Mesendoderm (in vitro differentiated cells): ENCODE measurements around the gene MAP3K20.
A peak's percentile ranks its signal among the peaks of the same experiment; 100 is the strongest.
"Not testable (repeated sequence)": the region's sequence is repeated elsewhere in the genome, so short reads cannot be mapped to it uniquely, and the experiment has no call there.

Source experiments
- DNase-seq: peaks from one replicate; pipeline ENCODE4 v3.0.0; 2013
- H2AK5ac ChIP-seq: 2 replicates; pipeline ENCODE4 v1.6.1; 2013; ENCODE audit warnings: low read length, inconsistent platforms
- H2BK120ac ChIP-seq: 2 replicates; pipeline ENCODE4 v1.6.1; 2013; ENCODE audit warnings: low read depth, mild to moderate bottlenecking, low read length, moderate library complexity, mixed read lengths
- H2BK15ac ChIP-seq: replicated peaks from 2 replicates; pipeline ENCODE4 v1.6.1; 2013; ENCODE audit warnings: low read depth, mild to moderate bottlenecking, moderate library complexity
- H2BK5ac ChIP-seq: 2 replicates; pipeline ENCODE4 v1.6.1; 2013; ENCODE audit warnings: low read length, inconsistent platforms
- H3K18ac ChIP-seq: 2 replicates; pipeline ENCODE4 v1.6.1; 2013; ENCODE audit warnings: mild to moderate bottlenecking, low read length, mixed read lengths
- H3K23ac ChIP-seq: one replicate; pipeline ENCODE4 v1.6.1; 2013; ENCODE audit warnings: low read length
- H3K27ac ChIP-seq: 2 replicates; pipeline ENCODE4 v1.5.1; 2013; ENCODE audit warnings: low read depth, mild to moderate bottlenecking, inconsistent platforms, low read length, moderate library complexity
- H3K27me3 ChIP-seq: 2 replicates; pipeline ENCODE4 v1.6.1; 2013; ENCODE audit warnings: low read length, control low read depth, mild to moderate bottlenecking, inconsistent platforms; ENCODE audit not compliant: insufficient read depth, poor library complexity
- H3K36me3 ChIP-seq: 2 replicates; pipeline ENCODE4 v1.6.1; 2013; ENCODE audit warnings: low read length, inconsistent platforms; ENCODE audit not compliant: control insufficient read depth, insufficient read depth
- H3K4ac ChIP-seq: one replicate; pipeline ENCODE4 v1.6.1; 2013; ENCODE audit warnings: low read depth, mild to moderate bottlenecking, low read length, moderate library complexity
- H3K4me1 ChIP-seq: 2 replicates; pipeline ENCODE4 v1.6.1; 2013; ENCODE audit warnings: low read depth, low read length, inconsistent platforms; ENCODE audit not compliant: control insufficient read depth
- H3K4me2 ChIP-seq: 2 replicates; pipeline ENCODE4 v1.6.1; 2013; ENCODE audit warnings: low read length
- H3K4me3 ChIP-seq: 2 replicates; pipeline ENCODE4 v1.5.1; 2013; ENCODE audit warnings: mild to moderate bottlenecking, low read length
- H3K56ac ChIP-seq: one replicate; pipeline ENCODE4 v1.6.1; 2013; ENCODE audit warnings: low read length
- H3K79me1 ChIP-seq: 2 replicates; pipeline ENCODE4 v1.6.1; 2013; ENCODE audit warnings: low read length, inconsistent platforms
- H3K79me2 ChIP-seq: 2 replicates; pipeline ENCODE4 v1.6.1; 2013; ENCODE audit warnings: mild to moderate bottlenecking, low read length; ENCODE audit not compliant: control insufficient read depth, insufficient read depth
- H3K9ac ChIP-seq: 2 replicates; pipeline ENCODE4 v1.6.1; 2013; ENCODE audit warnings: low read length, inconsistent platforms
- H4K5ac ChIP-seq: one replicate; pipeline ENCODE4 v1.6.1; 2013; ENCODE audit warnings: low read length
- H4K8ac ChIP-seq: one replicate; pipeline ENCODE4 v1.6.1; 2013; ENCODE audit warnings: low read depth, mild to moderate bottlenecking, control low read depth, low read length, moderate library complexity
- WGBS: extraction: QIAGEN DNeasy Blood & Tissue Kit; methylation state at CpG from one replicate; pipeline ENCODE4 v1.1.7; 2013; ENCODE audit warnings: low lambda C conversion rate, missing lambda C conversion rate; ENCODE audit not compliant: insufficient coverage; ENCODE audit errors: extremely low coverage; 5-methylcytosine and 5-hydroxymethylcytosine counted together

MAP3K20 gene

DNA sequence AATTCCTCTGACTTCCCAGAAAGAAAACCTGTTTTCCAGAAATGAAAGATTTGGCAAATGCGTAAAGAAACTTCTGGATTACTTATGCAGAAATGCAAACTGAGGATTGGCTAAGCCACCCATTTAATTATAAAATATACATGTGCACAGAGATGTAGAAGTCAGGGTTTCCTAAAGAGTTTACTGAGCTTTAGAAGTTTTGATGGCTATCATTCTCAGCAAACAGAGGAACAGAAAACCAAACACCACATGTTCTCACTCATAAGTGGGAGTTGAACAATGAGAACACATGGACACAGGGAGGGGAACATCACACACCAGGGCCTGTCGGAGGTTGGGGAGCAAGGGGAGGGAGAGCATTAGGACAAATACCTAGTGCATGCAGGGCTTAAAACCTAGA is 37.4 kb upstream of the MAP3K20 start:
- H2AK5ac ChIP-seq, H3K4me3 ChIP-seq, H3K27ac ChIP-seq, H3K56ac ChIP-seq, H3K79me2 ChIP-seq, H3K18ac ChIP-seq, H3K4me1 ChIP-seq, H3K9ac ChIP-seq, H2BK15ac ChIP-seq, H2BK120ac ChIP-seq, H4K8ac ChIP-seq, H2BK5ac ChIP-seq, H4K5ac ChIP-seq, H3K79me1 ChIP-seq, H3K4me2 ChIP-seq, DNase-seq, H3K36me3 ChIP-seq, H3K27me3 ChIP-seq, H3K4ac ChIP-seq, H3K23ac ChIP-seq: not testable (repeated sequence)
- no CpG with 5 or more reads among the region's 2 CpGs for WGBS

DNA sequence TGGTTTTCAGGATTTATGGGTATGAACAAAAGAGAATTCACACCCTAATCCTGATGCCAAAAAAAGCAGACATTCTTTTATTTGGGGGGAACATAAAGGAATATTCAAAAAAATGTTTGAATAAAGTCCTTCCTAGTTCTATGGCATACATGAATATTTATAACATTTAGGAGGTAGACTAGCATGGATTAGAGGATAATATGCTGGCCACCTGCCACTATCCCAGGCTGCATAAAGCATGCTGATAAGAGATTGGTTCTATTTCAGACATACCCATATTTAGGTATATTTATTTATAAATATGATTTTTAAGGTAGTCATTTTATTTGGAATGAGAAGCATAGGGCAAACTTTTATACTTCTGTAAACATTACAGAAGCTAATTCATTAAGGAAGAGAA is 34.9 kb upstream of the MAP3K20 start:
- H3K79me2 ChIP-seq = no peaks in the 10 kb centered on the region
- no peak overlapping the region for H3K9ac ChIP-seq
- no peak overlapping the region for H3K4ac ChIP-seq
- H3K27ac ChIP-seq = no peak overlapping the region
- no peak overlapping the region for H2BK15ac ChIP-seq
- peaks cover 2% of the 10 kb centered on the region for H3K4me1 ChIP-seq
- no peak overlapping the region for H4K5ac ChIP-seq
- no peak overlapping the region for H4K8ac ChIP-seq
- no peaks in the 10 kb centered on the region for H3K79me1 ChIP-seq
- no peak overlapping the region for H2BK120ac ChIP-seq
- no peak overlapping the region for H3K4me3 ChIP-seq
- no peak overlapping the region for H3K23ac ChIP-seq
- no peaks in the 10 kb centered on the region for H3K27me3 ChIP-seq
- H2AK5ac ChIP-seq = no peak overlapping the region
- no peak for DNase-seq
- no peak overlapping the region for H2BK5ac ChIP-seq
- no peak overlapping the region for H3K4me2 ChIP-seq
- no peak overlapping the region for H3K18ac ChIP-seq
- no peaks in the 10 kb centered on the region for H3K36me3 ChIP-seq
- no peak overlapping the region for H3K56ac ChIP-seq

DNA sequence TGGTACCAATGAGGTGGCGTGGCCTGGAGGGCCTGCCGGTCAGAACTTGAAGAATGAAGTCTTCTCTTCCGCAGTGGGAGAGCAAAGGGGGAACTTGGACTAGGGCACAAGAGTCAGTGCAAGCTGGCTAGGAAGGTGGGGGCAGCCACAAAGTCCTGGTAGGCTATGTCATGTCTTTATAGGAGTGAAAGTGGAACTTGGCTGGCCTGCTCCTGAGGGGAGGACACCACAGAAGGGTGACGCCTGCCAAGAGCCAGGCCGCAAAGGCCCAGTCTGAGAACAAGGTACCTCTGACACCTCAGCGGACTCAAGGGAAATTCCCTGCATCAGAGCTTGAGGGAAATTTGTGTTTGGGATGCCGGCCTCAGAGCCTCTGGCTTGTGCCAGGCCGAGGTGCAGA is 32.2 kb upstream of the MAP3K20 start:
- Histone ChIP-seq H2BK5ac (no peak overlapping the region), H3K4me2 (no peak overlapping the region), H4K8ac (no peak overlapping the region), H3K9ac (no peak overlapping the region), H3K79me1 (no peaks in the 10 kb centered on the region), H2AK5ac (no peak overlapping the region), H3K56ac (no peak overlapping the region), H2BK15ac (no peak overlapping the region), H3K4me1 (peaks cover 2% of the 10 kb centered on the region), H2BK120ac (no peak overlapping the region), H3K27ac (no peak overlapping the region), H3K27me3 (no peaks in the 10 kb centered on the region), H3K4me3 (no peak overlapping the region), H3K23ac (no peak overlapping the region), H3K4ac (no peak overlapping the region), H3K36me3 (no peaks in the 10 kb centered on the region), H4K5ac (no peak overlapping the region), H3K79me2 (no peaks in the 10 kb centered on the region), H3K18ac (peak overlapping the region; percentile 3)
- no CpG with 5 or more reads among the region's 8 CpGs for WGBS
- no peak for DNase-seq

DNA sequence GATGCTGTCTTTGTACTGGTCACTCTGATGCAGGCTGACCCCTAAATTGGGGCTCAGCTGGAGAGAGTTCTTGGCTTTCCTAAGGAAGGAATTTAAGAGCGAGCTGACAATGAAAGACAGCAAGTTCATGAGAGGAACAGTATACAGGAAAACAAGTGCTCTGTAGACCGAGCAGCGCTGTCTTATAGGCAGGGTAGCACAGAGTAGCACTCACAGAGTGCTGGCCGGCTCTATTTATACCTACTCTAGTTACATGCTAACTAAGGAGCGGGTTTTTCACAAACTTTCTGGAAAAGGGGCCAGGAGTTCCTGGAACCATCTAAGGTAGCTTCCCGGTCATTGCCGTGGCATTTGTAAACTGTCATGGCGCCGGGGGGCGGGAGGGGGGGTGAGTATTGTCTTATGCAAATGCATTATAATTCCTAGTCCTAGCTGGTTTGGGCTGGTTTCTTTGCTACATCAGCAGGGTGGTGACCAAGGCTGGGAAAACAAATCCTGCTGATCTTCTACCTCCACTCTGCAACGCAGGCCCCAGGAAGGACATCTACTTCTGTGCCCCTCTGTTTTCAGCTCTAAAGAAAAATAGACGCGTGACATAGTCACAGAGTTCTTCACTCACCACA is 31.6 kb upstream of the MAP3K20 start:
- no peak overlapping the region for H3K9ac ChIP-seq
- H3K4ac ChIP-seq = no peak overlapping the region
- no peak overlapping the region for H3K27ac ChIP-seq
- H3K18ac ChIP-seq = peak overlapping the region; percentile 3
- no peak overlapping the region for H3K4me3 ChIP-seq
- H2AK5ac ChIP-seq = no peak overlapping the region
- H3K36me3 ChIP-seq = no peaks in the 10 kb centered on the region
- no peak overlapping the region for H2BK120ac ChIP-seq
- no peaks in the 10 kb centered on the region for H3K79me2 ChIP-seq
- H3K4me2 ChIP-seq = no peak overlapping the region
- WGBS = no CpG with 5 or more reads among the region's 13 CpGs
- H2BK15ac ChIP-seq = no peak overlapping the region
- no peak overlapping the region for H4K5ac ChIP-seq
- no peak overlapping the region for H3K23ac ChIP-seq
- H4K8ac ChIP-seq = no peak overlapping the region
- no peak overlapping the region for H2BK5ac ChIP-seq
- peaks cover 2% of the 10 kb centered on the region for H3K4me1 ChIP-seq
- no peaks in the 10 kb centered on the region for H3K27me3 ChIP-seq
- no peak for DNase-seq
- H3K79me1 ChIP-seq = no peaks in the 10 kb centered on the region
- no peak overlapping the region for H3K56ac ChIP-seq

DNA sequence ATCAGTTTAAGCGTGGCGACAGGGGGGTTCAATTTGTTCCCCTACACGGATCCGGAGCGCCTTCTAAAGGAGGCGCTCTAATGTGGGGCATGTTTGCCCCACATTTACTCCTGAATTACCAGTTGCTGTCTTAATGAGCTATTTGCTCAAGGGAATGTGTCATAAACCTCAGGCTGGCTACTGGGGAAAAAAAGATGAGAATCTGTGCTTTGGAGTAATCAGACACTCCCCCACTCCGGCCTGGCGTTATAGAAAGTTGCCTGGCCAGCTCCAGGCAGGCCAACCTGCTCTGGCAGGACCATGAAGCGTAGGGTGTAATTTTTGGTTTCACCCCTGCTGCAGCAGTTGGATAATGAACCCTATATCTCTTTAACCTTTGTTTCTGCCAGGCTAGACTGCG is 31.0 kb upstream of the MAP3K20 start:
- H3K27ac ChIP-seq = no peak overlapping the region
- no peaks in the 10 kb centered on the region for H3K79me1 ChIP-seq
- no peaks in the 10 kb centered on the region for H3K79me2 ChIP-seq
- no peak overlapping the region for H4K8ac ChIP-seq
- no peak overlapping the region for H3K56ac ChIP-seq
- no peak overlapping the region for H3K4me2 ChIP-seq
- H3K4me1 ChIP-seq = peaks cover 2% of the 10 kb centered on the region
- no peak overlapping the region for H2AK5ac ChIP-seq
- no peak overlapping the region for H3K9ac ChIP-seq
- no peak overlapping the region for H4K5ac ChIP-seq
- H3K4me3 ChIP-seq = no peak overlapping the region
- H2BK5ac ChIP-seq = no peak overlapping the region
- H3K4ac ChIP-seq = no peak overlapping the region
- H3K23ac ChIP-seq = no peak overlapping the region
- H2BK15ac ChIP-seq = no peak overlapping the region
- no peak overlapping the region for H3K18ac ChIP-seq
- no CpG with 5 or more reads among the region's 10 CpGs for WGBS
- no peak for DNase-seq
- no peaks in the 10 kb centered on the region for H3K36me3 ChIP-seq
- H3K27me3 ChIP-seq = no peaks in the 10 kb centered on the region
- no peak overlapping the region for H2BK120ac ChIP-seq

DNA sequence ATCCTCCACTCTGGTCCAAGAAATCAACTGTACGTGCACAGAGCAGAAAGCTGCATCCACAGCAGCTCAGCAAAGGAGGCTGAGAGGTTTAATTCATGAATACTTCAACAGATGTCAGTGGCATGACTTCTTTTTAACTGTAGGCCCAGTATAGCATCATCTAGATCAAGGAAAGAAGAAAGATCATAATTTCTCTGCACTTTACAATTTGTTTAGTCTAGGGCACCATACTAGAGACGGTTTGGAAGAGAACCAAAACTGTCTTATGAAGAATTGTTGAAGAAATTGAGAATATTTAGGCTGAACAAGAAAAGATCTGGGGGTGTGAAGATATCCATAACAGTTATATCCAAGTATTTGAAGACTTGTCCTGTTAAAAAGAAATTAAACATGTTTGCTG is 30.5 kb upstream of the MAP3K20 start:
- Histone ChIP-seq H3K18ac (no peak overlapping the region), H3K4me3 (no peak overlapping the region), H3K4me1 (peaks cover 2% of the 10 kb centered on the region), H3K9ac (no peak overlapping the region), H3K4me2 (no peak overlapping the region), H4K5ac (no peak overlapping the region), H3K79me1 (no peaks in the 10 kb centered on the region), H3K27me3 (no peaks in the 10 kb centered on the region), H3K79me2 (no peaks in the 10 kb centered on the region), H2AK5ac (no peak overlapping the region), H3K23ac (no peak overlapping the region), H3K4ac (no peak overlapping the region), H3K56ac (no peak overlapping the region), H2BK15ac (no peak overlapping the region), H2BK5ac (no peak overlapping the region), H3K27ac (no peak overlapping the region), H4K8ac (no peak overlapping the region), H2BK120ac (no peak overlapping the region), H3K36me3 (no peaks in the 10 kb centered on the region)
- DNase-seq = no peak
- WGBS = no CpG with 5 or more reads among the region's 2 CpGs
